ENCODE data around the gene AKT1. TPM values are rescaled to one million over a fixed set of nuclear protein-coding genes. Genes with fewer than 3 reads are reported as not detected.

AKT1 gene
- total RNA-seq, 1 donor from 2014 or later: 144 TPM

- no peak overlapping the region for H3K27ac ChIP-seq (replicated peaks)
- no peak for DNase-seq
- no peak for TF ChIP-seq CTCF (IDR thresholded peaks at IDR 0.05; ENCODE audit: borderline replicate concordance)
- H3K4me3 ChIP-seq: no peak overlapping the region
- peaks cover 49% of the 10 kb centered on the region for H3K4me1 ChIP-seq
- H3K36me3 ChIP-seq: peaks cover 26% of the 10 kb centered on the region
- H3K9me3 ChIP-seq (replicated peaks): no peaks in the 10 kb centered on the region
- intact Hi-C loops (cut with micrococcal nuclease): no loop called here
- no peaks in the 10 kb centered on the region for H3K27me3 ChIP-seq (ENCODE audit: low read depth)
Observed at GRCh38 chr14:104784846-104785707, 10.5 kb downstream of the AKT1 start.

GRCh38 chr14:104784218-104784568 is 11.4 kb downstream of the AKT1 start:
- DNase-seq: no peak
- intact Hi-C loops (cut with micrococcal nuclease): no loop called here
- no peak overlapping the region for H3K27ac ChIP-seq (replicated peaks)
- no peaks in the 10 kb centered on the region for H3K27me3 ChIP-seq (ENCODE audit: low read depth)
- H3K4me1 ChIP-seq: peaks cover 43% of the 10 kb centered on the region
- no peaks in the 10 kb centered on the region for H3K9me3 ChIP-seq (replicated peaks)
- no peak overlapping the region for H3K4me3 ChIP-seq
- TF ChIP-seq CTCF (IDR thresholded peaks at IDR 0.05; ENCODE audit: borderline replicate concordance): no peak
- peaks cover 25% of the 10 kb centered on the region for H3K36me3 ChIP-seq

- Histone ChIP-seq H3K27me3 (ENCODE audit: low read depth) (no peaks in the 10 kb centered on the region), H3K4me3 (no peak overlapping the region), H3K9me3 (replicated peaks) (no peaks in the 10 kb centered on the region), H3K27ac (replicated peaks) (no peak overlapping the region), H3K4me1 (peaks cover 37% of the 10 kb centered on the region), H3K36me3 (peaks cover 23% of the 10 kb centered on the region)
- DNase-seq: no peak
- TF ChIP-seq CTCF (IDR thresholded peaks at IDR 0.05; ENCODE audit: borderline replicate concordance): no peak
- intact Hi-C loops (cut with micrococcal nuclease): no loop called here
Observed at GRCh38 chr14:104783484-104784217, 11.9 kb downstream of the AKT1 start.

- DNase-seq: no peak
- peaks cover 25% of the 10 kb centered on the region for H3K36me3 ChIP-seq
- intact Hi-C loops (cut with micrococcal nuclease): no loop called here
- no peak overlapping the region for H3K4me3 ChIP-seq
- no peaks in the 10 kb centered on the region for H3K9me3 ChIP-seq (replicated peaks)
- H3K27me3 ChIP-seq (ENCODE audit: low read depth): no peaks in the 10 kb centered on the region
- TF ChIP-seq CTCF (IDR thresholded peaks at IDR 0.05; ENCODE audit: borderline replicate concordance): no peak
- H3K27ac ChIP-seq (replicated peaks): no peak overlapping the region
- peaks cover 29% of the 10 kb centered on the region for H3K4me1 ChIP-seq
Observed at GRCh38 chr14:104782808-104783139, 12.8 kb downstream of the AKT1 start.

GRCh38 chr14:104782086-104782807 is 13.3 kb downstream of the AKT1 start:
- peaks cover 24% of the 10 kb centered on the region for H3K36me3 ChIP-seq
- no peak for DNase-seq
- intact Hi-C loops (cut with micrococcal nuclease): no loop called here
- no peak overlapping the region for H3K4me3 ChIP-seq
- H3K9me3 ChIP-seq (replicated peaks): no peaks in the 10 kb centered on the region
- H3K4me1 ChIP-seq: peaks cover 23% of the 10 kb centered on the region
- no peaks in the 10 kb centered on the region for H3K27me3 ChIP-seq (ENCODE audit: low read depth)
- no peak for TF ChIP-seq CTCF (IDR thresholded peaks at IDR 0.05; ENCODE audit: borderline replicate concordance)
- no peak overlapping the region for H3K27ac ChIP-seq (replicated peaks)

Data from left ventricle myocardium inferior (tissue), 1 donor.